HG02852 (cell line): Measurements from ENCODE around the gene ASTN1.

Experiments
- ATAC-seq: cut with Tn5 transposase; IDR thresholded peaks from one replicate; pipeline ENCODE4 v1.9.1; 2021; ENCODE audit warnings: mild to moderate bottlenecking, moderate library complexity; ENCODE audit not compliant: unreplicated experiment

ASTN1 gene

GRCh38 chr1:176996456-176997090 lies 167.9 kb downstream of the ASTN1 start:
- ATAC-seq: no peak

DNA sequence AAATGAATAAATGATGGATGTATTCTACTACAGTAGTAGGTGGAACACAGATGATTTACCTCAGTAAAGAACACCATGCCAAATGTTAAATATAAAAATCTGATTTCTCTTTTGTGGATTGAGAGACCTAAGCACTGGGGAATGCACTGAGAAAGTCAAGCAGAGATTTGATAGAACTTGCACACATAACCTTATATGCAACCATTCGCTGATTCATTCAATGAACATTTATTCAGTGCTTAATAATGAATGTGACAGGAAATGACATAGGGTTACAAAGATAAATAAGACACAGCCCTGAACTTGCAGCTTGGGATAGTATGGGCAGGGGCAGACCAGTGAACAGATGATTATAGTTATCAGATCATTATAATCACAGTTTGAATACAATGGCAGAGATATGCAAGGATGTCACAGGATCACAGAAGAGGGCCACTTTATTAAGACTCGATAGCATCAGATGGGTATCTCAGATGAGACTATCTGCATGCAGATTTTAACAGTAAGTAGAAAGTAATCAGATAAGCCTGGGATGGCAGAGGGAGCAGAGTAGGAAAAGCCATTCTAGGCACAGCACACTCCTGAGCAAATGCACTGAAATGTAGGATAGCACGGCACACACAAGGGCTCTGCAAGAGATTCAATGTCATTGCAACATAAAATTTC lies 169.4 kb downstream of the ASTN1 start:
- ATAC-seq: no peak

DNA sequence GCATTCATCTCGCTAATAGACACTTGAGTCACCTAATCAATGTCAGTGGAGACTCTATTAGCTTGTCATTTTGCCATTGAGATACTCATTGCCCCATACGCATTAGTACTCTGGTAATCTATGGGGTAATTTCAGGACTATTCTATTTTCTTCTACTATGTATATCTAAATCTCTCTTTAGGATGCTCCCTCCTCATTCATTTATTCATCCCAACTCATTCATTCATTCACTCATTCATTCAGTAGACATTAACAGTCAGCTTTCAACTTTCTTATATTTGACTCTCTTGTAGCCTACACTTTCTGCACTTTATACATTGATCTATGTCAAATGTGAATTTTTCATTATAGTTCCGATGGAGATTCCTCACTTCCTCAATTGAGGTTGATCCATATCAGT lies 170.9 kb downstream of the ASTN1 start:
- ATAC-seq: no peak

DNA sequence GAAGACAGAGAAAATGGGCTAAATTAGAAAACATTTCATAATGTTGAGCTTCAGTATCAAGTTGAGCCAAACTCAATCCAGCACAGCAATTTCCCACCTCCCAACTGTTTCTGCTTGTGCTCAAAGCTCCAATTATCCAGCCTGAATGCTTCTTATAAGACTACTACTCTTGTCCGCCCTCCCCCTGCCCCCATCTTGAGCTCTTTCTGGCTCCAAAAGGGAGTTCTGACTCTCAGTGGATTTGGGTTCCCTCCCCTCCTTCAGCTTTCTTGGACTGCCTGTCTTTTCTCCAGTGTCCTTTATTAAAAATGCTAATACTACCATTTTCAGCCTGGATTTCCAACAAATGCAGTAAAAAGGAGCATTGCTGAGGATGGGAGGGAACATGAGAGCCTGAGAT lies 174.8 kb downstream of the ASTN1 start:
- no peak for ATAC-seq

DNA sequence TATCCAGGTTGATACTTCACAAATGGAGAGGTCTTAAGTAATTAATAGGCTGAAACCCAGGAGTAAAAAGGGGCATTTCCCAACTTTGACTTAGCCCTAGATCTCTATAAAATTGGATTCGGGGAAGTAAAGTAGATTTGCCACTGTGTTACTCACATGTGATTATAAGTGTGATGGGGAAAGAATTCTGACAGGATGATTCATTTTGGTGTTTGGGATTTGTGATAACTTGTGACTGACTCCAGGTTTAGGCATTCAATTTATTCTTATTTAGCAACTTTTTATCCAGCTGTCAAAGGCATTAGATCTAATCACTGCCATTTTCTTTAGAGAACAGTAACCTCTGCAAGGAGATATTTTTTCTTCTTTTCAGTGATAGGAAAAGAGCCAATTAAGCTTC lies 175.5 kb downstream of the ASTN1 start:
- no peak for ATAC-seq

- no peak for ATAC-seq
Observed at GRCh38 chr1:176987016-176987415, 177.5 kb downstream of the ASTN1 start.

GRCh38 chr1:176983731-176984130 lies 180.8 kb downstream of the ASTN1 start:
- ATAC-seq: no peak

GRCh38 chr1:176976771-176977170 lies 187.7 kb downstream of the ASTN1 start:
- ATAC-seq: no peak

- no peak for ATAC-seq
Observed at GRCh38 chr1:176976225-176976624, 188.3 kb downstream of the ASTN1 start.

DNA sequence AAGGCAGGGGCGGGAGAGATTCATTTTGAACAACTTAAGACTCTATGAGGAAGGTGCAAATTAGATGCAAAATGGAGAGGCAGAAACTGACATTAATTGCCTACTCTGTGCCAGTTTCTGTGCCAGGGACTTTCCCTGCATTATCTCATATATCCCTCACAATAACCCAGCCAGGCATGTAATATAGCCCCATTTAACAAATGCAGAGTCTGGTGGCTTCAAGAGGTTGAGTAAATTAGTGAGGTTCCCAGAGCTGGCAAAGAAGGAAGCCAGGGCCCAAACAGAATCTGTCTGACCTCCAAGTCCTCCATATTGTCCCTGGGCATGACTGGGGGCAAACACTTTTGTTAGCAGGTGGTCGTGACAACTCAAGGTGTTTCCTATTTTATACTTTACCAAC lies 199.8 kb downstream of the ASTN1 start:
- no peak for ATAC-seq

GRCh38 chr1:176963181-176963580 lies 201.3 kb downstream of the ASTN1 start:
- no peak for ATAC-seq

DNA sequence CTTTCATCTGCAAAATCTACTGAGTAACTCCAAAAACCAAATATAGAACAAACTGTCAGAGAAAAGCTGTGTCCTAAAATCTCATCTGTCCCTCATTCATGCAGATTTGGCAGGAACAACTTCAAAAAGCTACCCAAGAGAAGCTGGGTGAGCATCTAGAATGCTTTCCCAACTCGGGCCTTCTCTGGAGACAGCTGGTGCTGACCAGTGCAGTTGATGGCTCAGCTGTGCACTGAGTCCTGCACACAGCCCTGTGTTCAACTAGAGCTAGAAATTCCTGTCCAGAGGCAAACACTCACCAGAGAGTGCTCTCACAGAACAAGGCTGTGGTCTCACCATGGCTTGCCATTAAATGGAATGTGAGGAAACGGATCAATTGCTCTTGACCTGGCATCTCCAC lies 202.8 kb downstream of the ASTN1 start:
- no peak for ATAC-seq

DNA sequence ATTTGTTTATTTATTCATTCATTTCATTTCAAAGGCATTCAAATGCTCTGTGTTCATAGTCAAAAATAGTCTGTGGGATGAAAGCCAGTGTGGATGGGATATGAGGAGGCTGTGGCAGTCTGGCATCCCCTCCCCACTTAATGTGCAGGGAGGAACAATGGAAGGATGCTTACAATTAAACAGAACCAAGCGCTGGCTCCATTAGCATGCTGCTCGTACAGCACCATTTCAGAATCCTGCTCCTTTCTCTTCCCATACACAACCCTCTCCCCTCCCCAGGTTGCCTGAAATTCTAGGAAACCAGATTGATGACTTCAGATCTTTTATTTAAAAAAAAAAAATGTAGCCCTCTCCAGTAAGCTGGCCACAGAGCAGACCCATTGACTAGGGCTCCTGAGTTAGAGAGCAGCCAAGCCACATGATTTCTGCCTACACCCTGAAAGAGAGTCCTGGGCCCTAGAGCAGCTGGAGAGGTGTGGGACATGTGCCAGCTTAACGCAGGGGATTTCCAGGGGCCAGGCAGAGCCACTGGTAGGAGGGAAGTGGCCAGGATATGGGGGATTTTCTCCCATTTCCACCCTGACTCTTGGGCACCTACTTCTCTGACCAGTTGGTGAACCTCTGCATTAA lies 205.2 kb downstream of the ASTN1 start:
- ATAC-seq: no peak

GRCh38 chr1:176957603-176958002 lies 206.9 kb downstream of the ASTN1 start:
- ATAC-seq: no peak

- no peak for ATAC-seq
Observed at GRCh38 chr1:176954242-176954641, 210.3 kb downstream of the ASTN1 start.

DNA sequence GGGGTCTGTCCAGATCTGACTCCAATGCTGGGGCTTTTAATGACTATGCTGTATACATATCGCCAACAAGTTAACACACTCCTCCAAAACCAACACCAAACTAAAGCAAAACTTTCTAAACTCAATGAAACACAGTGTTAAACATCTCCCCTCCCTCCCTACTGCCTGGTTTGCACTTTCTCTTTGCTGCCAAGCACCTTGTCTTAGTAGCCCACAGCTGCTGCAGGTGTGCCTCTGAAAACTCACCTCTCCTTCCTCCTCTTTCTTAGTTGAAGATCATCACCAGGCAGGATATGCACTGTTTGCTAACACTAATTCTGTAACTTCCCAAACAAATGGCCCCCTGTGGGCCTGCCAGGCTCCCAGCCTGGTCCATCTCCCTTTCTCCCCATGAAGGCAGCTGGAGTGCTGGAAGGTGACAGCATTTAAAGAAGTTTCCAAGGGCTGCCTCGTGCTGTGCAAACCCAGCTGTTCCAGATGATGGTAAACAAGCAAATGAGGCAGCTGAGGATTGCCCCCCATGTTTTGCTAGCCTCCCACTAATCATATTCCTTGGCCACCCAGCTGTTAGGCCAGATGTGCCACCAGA lies 213.7 kb downstream of the ASTN1 start:
- no peak for ATAC-seq

DNA sequence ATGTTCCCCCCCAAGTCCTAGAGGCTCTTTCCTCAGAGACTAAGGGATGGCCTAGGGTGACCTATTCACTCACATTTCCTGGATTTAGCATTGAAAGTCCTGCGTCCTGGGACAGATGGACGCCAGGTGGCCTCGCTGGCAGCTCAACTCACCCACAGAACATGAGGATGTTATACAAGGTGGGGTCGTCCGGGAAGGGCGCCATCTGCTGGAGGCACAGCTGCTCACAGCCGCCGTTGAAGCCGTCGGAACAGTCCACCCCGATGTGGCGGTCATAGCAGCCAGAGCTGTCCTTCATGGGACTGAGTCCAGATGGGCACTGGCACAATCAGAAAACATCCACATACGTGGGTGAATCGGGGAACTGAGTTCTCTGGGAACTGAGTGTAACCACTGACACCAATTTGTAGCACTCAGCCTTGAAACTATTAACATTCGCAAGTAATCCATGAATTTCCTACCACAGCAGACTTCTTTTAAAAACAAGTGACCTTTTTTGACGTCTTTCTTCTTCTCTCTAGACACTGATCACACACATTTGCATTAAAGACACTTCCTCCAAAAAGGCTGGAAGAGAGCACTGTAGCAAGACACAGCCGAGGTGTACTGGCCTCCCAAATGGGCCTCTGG lies 215.4 kb downstream of the ASTN1 start:
- ATAC-seq: peak; percentile 78

GRCh38 chr1:176944606-176945005 lies 219.9 kb downstream of the ASTN1 start:
- ATAC-seq: no peak

GRCh38 chr1:176943783-176944182 lies 220.7 kb downstream of the ASTN1 start:
- ATAC-seq: no peak

- ATAC-seq: no peak
Observed at GRCh38 chr1:176942346-176942745, 222.2 kb downstream of the ASTN1 start.

DNA sequence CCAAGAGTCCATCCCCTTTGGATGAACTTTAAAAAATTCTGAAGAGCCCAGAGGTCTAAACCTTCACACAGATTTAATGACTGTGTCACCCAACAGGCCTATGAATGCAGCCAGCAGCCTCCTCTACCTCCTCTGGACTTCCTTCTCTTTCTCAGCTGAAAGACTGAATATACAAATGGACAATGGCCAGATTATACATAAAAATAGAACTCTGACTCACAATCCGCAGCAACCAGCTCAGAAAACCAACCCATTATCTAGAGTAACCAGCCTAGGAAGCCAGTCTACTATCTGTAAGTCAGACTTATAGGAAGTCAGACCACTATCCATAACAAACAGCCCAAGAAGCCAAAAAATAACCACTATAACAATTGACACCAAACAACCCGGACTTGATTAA lies 224.5 kb downstream of the ASTN1 start:
- no peak for ATAC-seq

- no peak for ATAC-seq
Observed at GRCh38 chr1:176938375-176938774, 226.1 kb downstream of the ASTN1 start.
